ENCODE data around the gene KSR1. TPM values are rescaled to one million over a fixed set of nuclear protein-coding genes. Genes with fewer than 3 reads are reported as not detected.
"Not testable (repeated sequence)": the region's sequence is repeated elsewhere in the genome, so short reads cannot be mapped to it uniquely, and the experiment has no call there.

Gene KSR1
- total RNA-seq, 1 donor from 2014 or later, result 114 TPM

DNA sequence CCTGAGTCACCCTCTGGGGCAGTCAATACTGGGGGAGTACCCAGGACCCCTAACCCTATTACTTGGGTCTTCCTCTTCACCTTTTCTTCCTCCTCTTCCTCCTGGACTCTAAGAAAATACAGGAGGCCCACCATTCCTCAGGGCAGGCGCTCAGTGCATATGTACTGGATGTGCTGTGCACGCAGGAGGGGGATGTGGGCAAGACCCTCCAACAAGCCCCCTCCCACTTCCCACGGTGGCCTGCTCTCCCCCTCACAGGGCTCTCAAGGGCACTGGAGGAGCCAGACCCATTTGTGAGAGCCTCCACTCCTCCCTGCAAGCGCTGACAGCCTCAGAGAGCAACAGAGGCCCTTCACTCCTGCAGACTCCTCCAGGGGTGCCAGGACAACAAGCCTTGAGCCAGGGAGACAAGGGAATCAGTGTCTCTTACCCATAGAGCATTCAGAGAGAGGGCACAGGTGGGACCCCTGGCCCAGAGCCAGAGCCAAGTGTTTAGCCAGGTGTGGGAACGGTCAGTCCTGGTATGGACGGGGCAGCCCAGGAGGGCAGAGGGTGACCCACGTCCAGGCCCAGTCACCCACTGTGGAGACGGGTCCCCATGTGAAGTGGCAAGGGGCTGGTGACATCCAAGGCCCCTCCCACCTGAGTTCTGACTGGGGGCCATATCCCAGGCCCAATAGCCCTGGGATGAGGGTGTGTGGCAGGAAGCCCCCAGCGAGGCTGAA is 27.3 kb upstream of the KSR1 start:
- Mint-ChIP-seq H3K36me3 (ENCODE audit: low read depth) (no peaks in the 10 kb centered on the region), H3K4me3 (no peak overlapping the region), H3K27ac (no peak overlapping the region), H3K27me3 (no peaks in the 10 kb centered on the region), H3K4me1 (no peaks in the 10 kb centered on the region), H3K9me3 (peaks cover 3% of the 10 kb centered on the region)
- CTCF ChIA-PET, result no interaction called here
- POLR2A ChIA-PET, result no interaction called here
- intact Hi-C loops (cut with micrococcal nuclease), result no loop called here
- TF ChIP-seq, protein P1, sequence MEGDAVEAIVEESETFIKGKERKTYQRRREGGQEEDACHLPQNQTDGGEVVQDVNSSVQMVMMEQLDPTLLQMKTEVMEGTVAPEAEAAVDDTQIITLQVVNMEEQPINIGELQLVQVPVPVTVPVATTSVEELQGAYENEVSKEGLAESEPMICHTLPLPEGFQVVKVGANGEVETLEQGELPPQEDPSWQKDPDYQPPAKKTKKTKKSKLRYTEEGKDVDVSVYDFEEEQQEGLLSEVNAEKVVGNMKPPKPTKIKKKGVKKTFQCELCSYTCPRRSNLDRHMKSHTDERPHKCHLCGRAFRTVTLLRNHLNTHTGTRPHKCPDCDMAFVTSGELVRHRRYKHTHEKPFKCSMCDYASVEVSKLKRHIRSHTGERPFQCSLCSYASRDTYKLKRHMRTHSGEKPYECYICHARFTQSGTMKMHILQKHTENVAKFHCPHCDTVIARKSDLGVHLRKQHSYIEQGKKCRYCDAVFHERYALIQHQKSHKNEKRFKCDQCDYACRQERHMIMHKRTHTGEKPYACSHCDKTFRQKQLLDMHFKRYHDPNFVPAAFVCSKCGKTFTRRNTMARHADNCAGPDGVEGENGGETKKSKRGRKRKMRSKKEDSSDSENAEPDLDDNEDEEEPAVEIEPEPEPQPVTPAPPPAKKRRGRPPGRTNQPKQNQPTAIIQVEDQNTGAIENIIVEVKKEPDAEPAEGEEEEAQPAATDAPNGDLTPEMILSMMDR (IDR thresholded peaks at IDR 0.05), result no peak
- ATAC-seq (ENCODE audit: low read depth) (no peak), DNase-seq (no peak)

DNA sequence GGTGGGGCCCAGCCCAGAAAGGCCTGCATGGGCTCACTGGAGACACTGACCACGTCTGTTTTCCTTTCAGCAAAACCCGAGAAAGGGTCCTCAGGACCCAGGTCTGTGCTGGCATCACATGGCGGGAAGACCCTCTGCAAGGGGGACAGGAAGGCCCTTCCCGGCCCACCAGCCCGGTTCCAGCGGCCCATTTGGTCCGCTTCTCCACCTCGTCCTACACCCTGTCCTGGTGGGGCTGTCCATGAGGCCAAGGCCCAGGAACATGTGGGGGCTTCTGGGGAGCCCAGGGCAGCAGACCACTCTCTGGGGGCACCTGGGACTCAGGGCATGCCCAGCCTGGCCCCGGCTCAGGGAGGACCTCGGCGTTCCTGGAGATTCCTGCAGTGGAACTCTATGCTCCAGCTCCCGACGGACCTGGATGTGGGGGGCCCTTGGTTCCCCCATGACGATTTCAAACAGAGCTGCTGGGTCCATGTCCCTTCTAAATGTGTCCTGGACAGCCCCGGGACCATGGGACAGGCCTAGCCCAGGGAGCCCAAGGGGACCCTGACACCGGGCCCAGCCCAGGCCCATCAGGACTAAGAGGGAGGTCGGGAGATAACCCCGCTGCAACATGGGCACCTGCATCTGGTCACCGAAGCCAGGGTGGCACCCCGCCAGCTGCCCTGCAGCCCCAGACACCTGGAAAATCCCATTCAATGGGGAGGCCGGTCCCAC is 26.4 kb upstream of the KSR1 start:
- ATAC-seq (ENCODE audit: low read depth) (no peak), DNase-seq (no peak)
- TF ChIP-seq, protein P1 (IDR thresholded peaks at IDR 0.05), result no peak
- POLR2A ChIA-PET, result no interaction called here
- peaks cover 3% of the 10 kb centered on the region for H3K9me3 Mint-ChIP-seq
- H3K36me3 Mint-ChIP-seq (ENCODE audit: low read depth), result no peaks in the 10 kb centered on the region
- H3K4me3 Mint-ChIP-seq, result no peak overlapping the region
- no peaks in the 10 kb centered on the region for H3K4me1 Mint-ChIP-seq
- intact Hi-C loops (cut with micrococcal nuclease), result no loop called here
- CTCF ChIA-PET, result no interaction called here
- H3K27me3 Mint-ChIP-seq, result no peaks in the 10 kb centered on the region
- no peak overlapping the region for H3K27ac Mint-ChIP-seq

DNA sequence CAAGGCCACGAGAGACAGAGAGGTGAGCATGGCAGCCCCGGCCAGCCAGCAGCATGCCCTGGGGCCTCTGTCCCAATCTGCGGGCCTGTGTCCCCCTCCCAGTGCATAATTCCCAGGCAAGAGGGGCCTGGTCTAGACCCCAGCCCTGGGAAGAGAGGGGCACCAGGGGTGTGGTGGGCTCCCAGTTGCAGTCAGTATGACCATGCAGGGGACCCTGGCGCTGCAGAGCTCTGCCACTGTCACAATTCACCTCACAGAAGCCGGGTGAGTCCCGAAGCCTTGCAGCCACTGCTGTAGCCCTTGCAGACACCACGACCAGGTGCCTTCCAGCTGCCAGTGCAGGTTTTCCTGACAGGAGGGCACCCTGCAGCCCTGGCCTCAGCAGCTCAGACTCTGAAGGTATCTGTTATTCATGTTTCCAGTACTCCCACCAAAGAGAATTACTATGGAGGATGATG is 25.8 kb upstream of the KSR1 start:
- H3K36me3 Mint-ChIP-seq (ENCODE audit: low read depth), result no peaks in the 10 kb centered on the region
- peaks cover 3% of the 10 kb centered on the region for H3K9me3 Mint-ChIP-seq
- H3K4me1 Mint-ChIP-seq, result no peaks in the 10 kb centered on the region
- H3K27ac Mint-ChIP-seq, result no peak overlapping the region
- no peak for DNase-seq
- H3K4me3 Mint-ChIP-seq, result no peak overlapping the region
- TF ChIP-seq, protein P1 (IDR thresholded peaks at IDR 0.05), result no peak
- POLR2A ChIA-PET, result no interaction called here
- H3K27me3 Mint-ChIP-seq, result no peaks in the 10 kb centered on the region
- CTCF ChIA-PET, result no interaction called here
- intact Hi-C loops (cut with micrococcal nuclease), result no loop called here
- ATAC-seq (ENCODE audit: low read depth), result no peak

DNA sequence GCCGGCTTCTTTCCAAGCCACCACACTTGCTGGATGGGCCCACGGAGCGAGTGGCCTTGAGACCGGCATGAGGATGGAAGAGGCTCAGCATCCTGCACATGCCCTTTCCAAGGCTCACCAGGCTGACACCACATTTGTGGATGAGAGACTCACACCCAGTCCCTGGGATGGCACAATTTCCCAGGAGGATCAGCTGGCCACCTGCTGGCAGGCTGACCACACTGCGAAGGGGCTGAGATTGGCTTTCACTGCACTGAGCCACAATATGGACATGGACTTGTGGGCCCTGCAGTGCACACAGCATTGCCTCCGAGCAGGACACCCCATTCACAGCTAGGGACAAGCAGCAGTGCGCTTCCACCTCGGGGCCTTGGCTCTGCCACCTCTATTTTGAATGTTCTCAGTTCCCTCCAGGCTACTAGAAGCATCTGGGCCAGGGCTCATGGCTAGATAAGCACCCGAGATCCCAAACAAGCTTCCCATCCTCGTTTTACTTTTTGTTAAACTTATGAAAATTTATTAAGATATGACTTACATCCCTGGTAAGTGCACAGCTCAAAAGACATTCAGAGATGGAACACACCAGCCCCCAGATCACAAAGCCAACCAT is 25.3 kb upstream of the KSR1 start:
- Mint-ChIP-seq H3K36me3 (ENCODE audit: low read depth) (no peaks in the 10 kb centered on the region), H3K4me1 (no peaks in the 10 kb centered on the region), H3K27me3 (no peaks in the 10 kb centered on the region), H3K27ac (no peak overlapping the region), H3K4me3 (no peak overlapping the region), H3K9me3 (peaks cover 3% of the 10 kb centered on the region)
- ATAC-seq (ENCODE audit: low read depth) (no peak), DNase-seq (no peak)
- POLR2A ChIA-PET, result no interaction called here
- CTCF ChIA-PET, result no interaction called here
- intact Hi-C loops (cut with micrococcal nuclease), result no loop called here
- TF ChIP-seq, protein P1 (IDR thresholded peaks at IDR 0.05), result no peak

DNA sequence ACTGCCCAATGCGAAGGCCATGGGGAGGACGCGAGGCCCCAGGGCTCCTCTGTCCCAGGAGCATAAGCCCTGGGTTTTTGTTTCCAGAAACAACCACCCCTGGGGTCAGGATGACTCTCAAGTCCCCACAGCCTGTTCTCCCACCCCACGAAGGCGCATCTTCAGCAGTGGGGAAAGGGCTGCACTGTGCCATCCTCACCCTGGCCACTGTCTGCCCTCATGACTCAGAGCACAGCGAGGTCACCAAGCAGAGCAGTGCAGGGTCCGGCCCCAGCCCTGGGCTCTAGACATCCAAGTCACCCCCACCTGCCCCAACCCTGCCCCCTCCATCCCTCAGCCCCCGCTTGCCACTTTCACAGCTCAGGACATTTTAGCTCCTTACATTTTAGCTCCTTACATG is 22.7 kb upstream of the KSR1 start:
- no peaks in the 10 kb centered on the region for H3K36me3 Mint-ChIP-seq (ENCODE audit: low read depth)
- H3K9me3 Mint-ChIP-seq, result peaks cover 2% of the 10 kb centered on the region
- DNase-seq (no peak), ATAC-seq (ENCODE audit: low read depth) (no peak)
- no peaks in the 10 kb centered on the region for H3K27me3 Mint-ChIP-seq
- TF ChIP-seq, protein P1 (IDR thresholded peaks at IDR 0.05), result no peak
- ChIA-PET POLR2A (no interaction called here), CTCF (no interaction called here)
- H3K4me1 Mint-ChIP-seq, result no peaks in the 10 kb centered on the region
- no peak overlapping the region for H3K4me3 Mint-ChIP-seq
- H3K27ac Mint-ChIP-seq, result no peak overlapping the region
- intact Hi-C loops (cut with micrococcal nuclease), result no loop called here

DNA sequence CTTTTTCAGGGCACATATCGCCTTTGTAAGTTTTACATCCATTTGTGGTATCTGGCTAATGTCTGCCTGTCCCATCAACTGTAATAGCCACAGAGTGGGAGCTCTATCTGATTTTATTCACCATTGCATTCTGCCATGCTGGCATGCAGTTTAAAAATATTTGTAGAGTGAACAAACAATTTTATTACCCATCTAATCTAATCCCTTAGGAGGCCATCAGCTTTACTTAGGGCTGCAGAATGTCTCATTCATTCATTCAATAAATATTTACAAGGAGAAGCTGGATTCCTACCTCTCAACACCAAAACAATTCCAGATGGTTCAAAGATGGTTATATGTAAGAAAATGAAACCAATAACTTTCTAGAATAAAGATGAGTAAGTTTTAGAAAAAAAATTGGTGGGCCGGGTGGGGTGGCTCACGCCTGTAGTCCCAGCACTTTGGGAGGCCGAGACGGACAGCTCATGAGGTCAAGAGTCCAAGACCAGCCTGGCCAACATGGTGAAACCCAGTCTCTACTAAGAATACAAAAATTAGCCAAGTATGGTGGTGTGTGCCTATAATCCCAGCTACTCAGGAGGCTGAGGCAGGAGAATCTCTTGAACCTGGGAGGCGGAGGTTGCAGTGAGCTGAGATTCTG is 20.7 kb upstream of the KSR1 start:
- H3K36me3 Mint-ChIP-seq (ENCODE audit: low read depth); H3K27ac Mint-ChIP-seq; CTCF ChIA-PET; POLR2A ChIA-PET; ATAC-seq (ENCODE audit: low read depth); intact Hi-C loops (cut with micrococcal nuclease); H3K9me3 Mint-ChIP-seq; H3K27me3 Mint-ChIP-seq; H3K4me1 Mint-ChIP-seq; DNase-seq; H3K4me3 Mint-ChIP-seq: not testable (repeated sequence)
